Left ventricle myocardium inferior (tissue), 1 donor: ENCODE results near the gene EDN1. TPM values are rescaled to one million over a fixed set of nuclear protein-coding genes. Genes with fewer than 3 reads are reported as not detected.

Experiments used
- DNase-seq: peaks from one replicate; pipeline ENCODE4 v3.0.0-alpha.2; 2020
- H3K27ac ChIP-seq: fragments of 200-600 bp; replicated peaks from 2 replicates; pipeline ENCODE4 v1.8.0; 2021
- H3K27me3 ChIP-seq: fragments of 200-600 bp; 2 replicates; pipeline ENCODE4 v1.8.0; 2021; ENCODE audit warnings: low read depth
- H3K36me3 ChIP-seq: fragments of 200-600 bp; 2 replicates; pipeline ENCODE4 v1.8.0; 2021
- H3K4me1 ChIP-seq: fragments of 200-600 bp; 2 replicates; pipeline ENCODE4 v1.8.0; 2021
- H3K4me3 ChIP-seq: fragments of 200-600 bp; 2 replicates; pipeline ENCODE4 v1.8.0; 2021; ENCODE audit warnings: mild to moderate bottlenecking, moderate library complexity
- H3K9me3 ChIP-seq: fragments of 200-600 bp; replicated peaks from 2 replicates; pipeline ENCODE4 v1.8.0; 2021
- CTCF ChIP-seq: fragments of 200-600 bp; IDR thresholded peaks from 2 replicates; pipeline ENCODE4 v1.8.0; 2021; ENCODE audit warnings: antibody characterized with exemption, mild to moderate bottlenecking, borderline replicate concordance
- intact Hi-C: fragments of 100-400 bp; cut with micrococcal nuclease; formaldehyde crosslinking; loops from one replicate; pipeline ENCODE4 v1.11.0; 2022
- total RNA-seq: library from RNA; stranded (reverse); fragmentation: NEBNext Ultra II Directional; extraction: Animal tissue kit (Norgen Biotek cat#: 25700); gene quantifications from one replicate; pipeline ENCODE4 v1.2.1, GENCODE V29; 2021
- donor health status: DM: no; HTN: yes; CAD: no; lungs with severe emphysema.

Gene EDN1
- total RNA-seq, 1 donor from 2014 or later = 5.9 TPM

- Histone ChIP-seq H3K9me3 (peaks cover 19% of the 10 kb centered on the region), H3K4me3 (no peak overlapping the region), H3K27me3 (no peaks in the 10 kb centered on the region), H3K4me1 (no peaks in the 10 kb centered on the region), H3K27ac (no peak overlapping the region), H3K36me3 (no peaks in the 10 kb centered on the region)
- no peak for DNase-seq
- intact Hi-C loops = no loop called here
- TF ChIP-seq CTCF = no peak
Measured at GRCh38 chr6:12270551-12271230, 19.5 kb upstream of the EDN1 start.

GRCh38 chr6:12271594-12271993, 18.6 kb upstream of the EDN1 start:
- no peaks in the 10 kb centered on the region for H3K27me3 ChIP-seq
- H3K36me3 ChIP-seq = no peaks in the 10 kb centered on the region
- no peak overlapping the region for H3K4me3 ChIP-seq
- peaks cover 19% of the 10 kb centered on the region for H3K9me3 ChIP-seq
- TF ChIP-seq CTCF = no peak
- H3K4me1 ChIP-seq = no peaks in the 10 kb centered on the region
- no peak for DNase-seq
- H3K27ac ChIP-seq = no peak overlapping the region
- intact Hi-C loops = no loop called here

- Histone ChIP-seq H3K27me3 (no peaks in the 10 kb centered on the region), H3K27ac (no peak overlapping the region), H3K36me3 (no peaks in the 10 kb centered on the region), H3K4me1 (no peaks in the 10 kb centered on the region), H3K9me3 (peaks cover 19% of the 10 kb centered on the region), H3K4me3 (no peak overlapping the region)
- no peak for TF ChIP-seq CTCF
- intact Hi-C loops = no loop called here
- DNase-seq = no peak
Measured at GRCh38 chr6:12271997-12272396, 18.2 kb upstream of the EDN1 start.

GRCh38 chr6:12275107-12275506, 15.1 kb upstream of the EDN1 start:
- Histone ChIP-seq H3K9me3 (peaks cover 19% of the 10 kb centered on the region), H3K27me3 (no peaks in the 10 kb centered on the region), H3K4me3 (no peak overlapping the region), H3K36me3 (no peaks in the 10 kb centered on the region), H3K27ac (no peak overlapping the region), H3K4me1 (peaks cover 5% of the 10 kb centered on the region)
- DNase-seq = no peak
- intact Hi-C loops = no loop called here
- no peak for TF ChIP-seq CTCF

- TF ChIP-seq CTCF = no peak
- Histone ChIP-seq H3K9me3 (peaks cover 6% of the 10 kb centered on the region), H3K4me3 (no peak overlapping the region), H3K27me3 (no peaks in the 10 kb centered on the region), H3K27ac (no peak overlapping the region), H3K36me3 (no peaks in the 10 kb centered on the region), H3K4me1 (peaks cover 5% of the 10 kb centered on the region)
- intact Hi-C loops = no loop called here
- DNase-seq = no peak
Measured at GRCh38 chr6:12276930-12277315, 13.2 kb upstream of the EDN1 start.
